ENCODE measurements around the gene FGB.
"Not testable (repeated sequence)": the region's sequence is repeated elsewhere in the genome, so short reads cannot be mapped to it uniquely, and the experiment has no call there.

Gene FGB

GRCh38 chr4:154566639-154567204 lies 3.9 kb downstream of the FGB start:
- no peak for DNase-seq (ENCODE audit: low spot score)

DNA sequence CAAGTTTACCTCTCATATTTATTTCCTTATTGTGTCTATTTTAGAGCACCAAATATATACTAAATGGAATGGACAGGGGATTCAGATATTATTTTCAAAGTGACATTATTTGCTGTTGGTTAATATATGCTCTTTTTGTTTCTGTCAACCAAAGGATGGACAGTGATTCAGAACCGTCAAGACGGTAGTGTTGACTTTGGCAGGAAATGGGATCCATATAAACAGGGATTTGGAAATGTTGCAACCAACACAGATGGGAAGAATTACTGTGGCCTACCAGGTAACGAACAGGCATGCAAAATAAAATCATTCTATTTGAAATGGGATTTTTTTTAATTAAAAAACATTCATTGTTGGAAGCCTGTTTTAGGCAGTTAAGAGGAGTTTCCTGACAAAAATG lies 6.2 kb downstream of the FGB start:
- DNase-seq (ENCODE audit: low spot score), result no peak

- no peak for DNase-seq (ENCODE audit: low spot score)
Measured at GRCh38 chr4:154569584-154569983, 6.8 kb downstream of the FGB start.

DNA sequence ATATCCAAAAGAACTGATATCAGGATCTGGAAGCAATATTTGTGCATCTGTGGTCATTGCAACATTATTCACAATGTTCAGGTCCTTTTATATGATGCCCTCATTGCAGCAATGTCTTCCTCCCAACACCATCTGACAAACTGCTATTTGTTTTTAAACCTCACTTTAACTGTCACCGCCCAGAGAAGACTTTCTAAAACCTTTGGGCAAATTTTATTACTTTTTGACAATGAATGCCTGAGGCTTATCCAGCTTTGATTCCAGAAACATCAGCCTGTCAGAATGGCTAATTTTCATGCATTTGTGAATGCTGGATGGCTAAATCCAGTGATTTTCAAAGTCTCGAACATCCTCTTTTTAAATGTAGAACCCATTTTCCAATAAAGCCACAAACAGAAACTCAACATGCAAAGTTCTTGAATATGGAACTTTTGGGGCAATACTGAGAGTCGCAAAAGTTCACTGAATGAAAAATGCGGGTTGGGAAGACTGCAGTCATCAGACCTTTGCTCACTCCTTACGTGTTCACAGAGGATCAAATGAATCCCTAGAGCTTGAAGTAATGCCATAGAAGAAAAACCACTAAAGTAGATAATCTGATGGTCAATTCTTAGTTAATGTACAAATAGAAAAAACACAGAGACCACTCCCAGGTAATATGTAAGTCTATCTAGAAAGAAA lies 10.5 kb downstream of the FGB start:
- DNase-seq (ENCODE audit: low spot score), result no peak

GRCh38 chr4:154574311-154574710 lies 11.5 kb downstream of the FGB start:
- no peak for DNase-seq (ENCODE audit: low spot score)

GRCh38 chr4:154577324-154577723 lies 14.5 kb downstream of the FGB start:
- no peak for DNase-seq (ENCODE audit: low spot score)

GRCh38 chr4:154578919-154579318 lies 16.1 kb downstream of the FGB start:
- no peak for DNase-seq (ENCODE audit: low spot score)

- no peak for DNase-seq (ENCODE audit: low spot score)
Measured at GRCh38 chr4:154579927-154580326, 17.1 kb downstream of the FGB start.

DNA sequence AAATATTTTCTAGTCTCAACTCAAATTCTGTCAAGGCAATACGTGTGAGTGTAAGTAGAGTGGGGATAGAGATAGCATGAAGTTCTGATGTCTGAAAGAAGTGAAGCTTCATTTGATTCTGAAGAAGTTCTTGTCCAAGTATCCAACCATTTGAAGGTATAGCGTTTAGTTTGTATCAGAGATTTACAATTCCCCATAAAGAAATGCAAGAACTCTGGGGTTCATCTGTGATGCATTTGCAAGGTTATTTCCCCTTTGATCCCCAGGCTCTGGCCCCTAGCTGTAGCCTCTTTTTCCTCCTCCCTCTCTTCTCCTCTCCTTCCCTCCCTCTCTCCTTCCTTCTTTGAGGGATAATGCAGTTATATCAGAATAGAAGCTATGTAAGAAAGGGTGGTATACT lies 19.9 kb downstream of the FGB start:
- no peak for DNase-seq (ENCODE audit: low spot score)

GRCh38 chr4:154583230-154583629 lies 20.4 kb downstream of the FGB start:
- no peak for DNase-seq (ENCODE audit: low spot score)

GRCh38 chr4:154583677-154584076 lies 20.9 kb downstream of the FGB start:
- no peak for DNase-seq (ENCODE audit: low spot score)

GRCh38 chr4:154584259-154584658 lies 21.4 kb downstream of the FGB start:
- DNase-seq (ENCODE audit: low spot score), result no peak

DNA sequence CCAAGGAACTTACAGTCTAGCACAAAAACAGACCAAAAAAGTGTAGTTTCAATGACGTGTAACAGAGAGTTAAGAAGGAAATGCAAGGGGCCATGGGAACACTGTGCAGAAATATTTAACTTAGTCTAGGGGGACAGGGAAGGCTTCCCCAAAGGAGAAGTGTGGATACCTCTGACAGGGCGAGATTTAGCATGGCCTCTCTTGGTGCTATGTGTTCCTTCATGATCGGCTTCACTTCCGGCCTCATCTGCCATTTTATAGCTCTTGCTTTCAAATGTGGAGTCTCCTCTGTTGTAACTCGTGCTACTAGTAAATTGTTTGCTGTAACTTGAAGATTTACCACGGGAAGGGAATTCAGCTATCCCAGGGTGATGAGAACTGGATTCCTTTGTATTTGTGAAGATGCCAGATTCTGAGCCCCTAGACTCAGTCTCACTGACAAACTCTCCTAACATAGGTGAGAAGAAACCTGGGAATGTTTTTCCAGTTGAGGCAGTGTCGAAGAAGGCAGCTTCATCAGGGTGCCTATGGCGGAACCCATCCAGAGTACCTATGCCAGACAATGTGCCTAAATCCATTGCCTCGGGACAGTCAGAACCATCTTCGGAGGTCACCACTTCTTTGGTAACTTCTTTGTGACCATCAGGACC lies 22.7 kb downstream of the FGB start:
- DNase-seq (ENCODE audit: low spot score), result no peak

GRCh38 chr4:154586296-154587033 lies 23.7 kb downstream of the FGB start:
- no peak for DNase-seq (ENCODE audit: low spot score)

DNA sequence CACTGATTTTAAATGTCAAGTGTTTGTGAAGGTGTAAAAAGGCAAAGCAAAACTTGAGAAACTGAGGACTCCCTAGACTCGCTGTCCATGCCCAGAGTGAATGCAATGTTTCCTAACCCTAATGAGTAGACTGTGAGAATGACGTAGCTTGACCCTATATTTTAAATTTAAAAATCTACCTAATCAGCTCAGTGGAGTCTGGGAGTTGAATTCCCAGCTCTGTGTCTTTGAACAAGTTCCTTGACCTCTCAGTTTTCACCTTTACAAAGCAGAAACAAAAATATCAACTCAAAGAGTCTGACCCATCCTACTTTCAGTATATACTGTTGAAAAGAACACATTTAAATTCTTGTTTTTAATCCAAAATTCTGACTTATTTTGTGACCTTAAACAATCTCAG lies 25.4 kb downstream of the FGB start:
- DNase-seq (ENCODE audit: low spot score), result no peak

DNA sequence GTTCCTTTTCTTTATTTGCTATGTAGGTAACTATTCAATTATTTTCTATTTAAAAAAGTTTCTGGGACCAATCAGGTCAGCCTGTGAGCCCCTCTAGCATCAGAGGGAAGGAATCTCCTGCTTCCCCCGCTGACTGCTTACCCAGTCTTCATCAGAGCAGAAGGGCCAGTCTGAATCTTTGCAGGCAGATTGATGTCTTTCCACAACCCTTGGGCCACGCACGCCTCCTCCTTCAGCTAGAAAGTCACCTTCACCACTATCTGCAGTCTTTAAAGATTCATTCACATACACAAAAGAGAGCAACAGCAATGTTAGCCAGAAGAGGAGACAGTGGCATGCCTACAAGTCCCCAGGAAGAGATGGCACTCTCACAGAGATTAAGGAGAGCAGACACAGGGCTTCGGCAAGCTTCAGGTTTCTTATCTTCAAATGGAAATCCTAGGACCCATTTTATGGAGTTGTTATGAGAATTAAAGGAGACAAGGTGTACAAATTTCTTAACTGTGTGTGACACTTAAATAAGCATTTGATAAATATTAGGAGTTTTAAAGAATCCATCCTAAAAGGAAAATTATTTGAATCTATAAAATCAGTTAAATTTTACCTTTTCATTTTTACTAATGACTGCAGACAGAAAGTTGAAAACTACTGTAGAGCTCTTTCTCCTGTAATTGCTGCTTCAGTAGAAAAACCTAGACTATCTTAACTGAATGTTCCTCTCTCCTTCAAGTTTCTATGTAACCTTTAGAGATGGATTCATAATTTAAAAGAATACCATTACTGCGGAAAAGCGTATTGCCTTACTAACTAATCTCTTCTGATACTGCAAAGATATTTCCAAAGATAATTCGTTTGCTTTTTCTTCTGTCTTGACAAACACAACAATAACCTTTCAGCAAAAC lies 26.7 kb downstream of the FGB start:
- DNase-seq (ENCODE audit: low spot score), result no peak

DNA sequence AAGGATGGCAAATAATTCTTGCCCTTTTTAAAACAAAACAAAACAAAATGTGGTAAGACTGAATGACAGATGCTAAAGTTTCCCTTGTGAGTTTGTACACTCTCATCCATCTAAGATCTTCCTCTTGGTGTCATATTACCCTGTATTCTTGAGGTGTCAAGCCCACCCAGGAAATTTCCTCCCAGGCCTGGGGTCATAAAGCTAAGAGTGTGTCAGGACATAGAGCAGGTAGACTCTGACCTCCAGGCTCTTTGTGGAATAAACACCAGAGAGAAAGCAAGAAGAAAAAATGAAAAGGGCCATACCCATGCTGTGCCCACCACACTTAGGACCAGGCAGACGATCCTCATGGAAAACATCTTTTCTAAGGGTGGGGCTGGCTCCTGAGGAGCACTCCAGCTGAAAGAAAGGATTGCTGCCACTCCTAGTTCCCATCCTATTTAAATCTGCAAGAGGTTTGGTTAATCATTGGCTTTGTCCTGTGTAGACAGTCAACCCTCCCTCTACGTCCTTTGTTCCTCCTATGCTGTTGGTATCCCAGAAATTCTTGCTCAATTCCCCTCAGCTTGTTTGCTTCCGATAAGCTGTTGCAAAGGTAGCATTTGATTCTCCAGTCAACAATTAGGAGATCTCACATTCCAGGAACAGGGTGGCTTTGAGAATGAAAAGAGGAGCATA lies 27.7 kb downstream of the FGB start, which contains the start of gene FGA:
Gene FGA, minus strand, starts transcription at position 414 of the 678 bp plus-strand sequence. Its CDS starts 55 bp downstream, at position 359.
- DNase-seq (ENCODE audit: low spot score), result no peak

GRCh38 chr4:154591890-154592289 lies 29.1 kb downstream of the FGB start:
- DNase-seq (ENCODE audit: low spot score), result no peak

DNA sequence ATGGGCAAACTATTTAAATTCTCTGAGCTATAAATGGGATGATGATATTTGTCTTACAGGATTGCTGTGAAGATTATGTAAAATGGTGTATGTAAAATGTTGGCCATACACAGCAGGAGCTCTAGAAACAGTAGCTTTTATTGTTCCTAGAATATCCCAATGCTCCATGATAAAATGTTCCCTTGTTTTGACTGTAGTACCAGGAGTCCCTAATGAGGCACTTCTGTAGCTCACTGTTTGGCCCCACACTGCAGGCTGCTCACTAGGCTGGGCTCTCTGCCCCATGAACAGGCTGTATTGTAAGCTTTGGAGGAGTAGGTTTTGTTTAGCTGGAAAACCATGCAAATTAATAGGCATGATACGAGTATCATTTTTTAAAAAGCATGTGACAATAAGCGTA lies 31.1 kb downstream of the FGB start:
- no peak for DNase-seq (ENCODE audit: low spot score)

GRCh38 chr4:154594343-154594742 lies 31.5 kb downstream of the FGB start:
- DNase-seq (ENCODE audit: low spot score), result not testable (repeated sequence)

DNA sequence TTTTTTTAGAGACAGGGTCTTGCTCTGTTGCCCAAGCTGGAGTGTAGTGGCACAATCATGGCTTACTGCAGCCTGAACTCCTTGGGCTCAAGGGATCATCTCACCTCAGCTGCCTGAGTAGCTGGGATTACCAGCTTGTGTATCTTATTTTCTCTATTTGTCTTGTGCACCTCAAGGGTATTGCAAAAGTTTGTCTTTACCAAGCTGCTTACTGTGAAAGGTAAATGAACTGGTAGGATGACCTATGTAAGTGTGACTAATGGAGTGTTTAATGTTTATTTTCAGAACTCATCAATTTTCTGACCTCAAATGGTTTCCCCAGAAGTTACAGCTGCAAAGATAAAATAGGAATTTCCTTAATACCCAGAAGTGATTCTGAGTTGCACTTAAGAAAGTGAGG lies 33.0 kb downstream of the FGB start:
- DNase-seq (ENCODE audit: low spot score), result no peak
